PFSK-1 (cell line): ENCODE results near the gene C5.

Source experiments
- FOXP2 ChIP-seq: optimal IDR thresholded peaks from 2 replicates; pipeline ENCODE3; 2011; ENCODE audit warnings: borderline replicate concordance, control low read depth, inconsistent platforms; ENCODE audit not compliant: insufficient read depth; ENCODE audit errors: extremely low read length, extremely low read depth
- POLR2AphosphoS5 ChIP-seq: IDR thresholded peaks from 2 replicates; pipeline ENCODE4 v1.6.1; 2012; ENCODE audit warnings: low read depth, mild to moderate bottlenecking, control low read depth, low read length, moderate library complexity
- REST ChIP-seq, 2 experiments: IDR thresholded peaks; 2 replicates each; pipeline versions ENCODE4 v1.6.1 to v1.8.0; 2011 to 2012; ENCODE audit warnings: low read depth in 2 of 2, low read length in 2 of 2, control low read depth in 1 of 2, inconsistent platforms in 1 of 2, mild to moderate bottlenecking in 1 of 2, moderate library complexity in 1 of 2; ENCODE audit not compliant: insufficient read depth in 1 of 2
- SIN3A ChIP-seq: IDR thresholded peaks from 2 replicates; pipeline ENCODE4 v1.6.1; 2012; ENCODE audit warnings: mild to moderate bottlenecking, low read length, moderate library complexity, borderline replicate concordance; ENCODE audit not compliant: insufficient read depth
- TAF1 ChIP-seq: IDR thresholded peaks from 2 replicates; pipeline ENCODE4 v1.6.1; 2012; ENCODE audit warnings: low read length, control low read depth, borderline replicate concordance; ENCODE audit not compliant: insufficient read depth

Gene C5

GRCh38 chr9:120996409-120996808, 53.7 kb downstream of the C5 start:
- no peak for TF ChIP-seq FOXP2
- no peak for TF ChIP-seq TAF1
- TF ChIP-seq REST (IDR thresholded peaks at IDR 0.05; ENCODE audit: insufficient read depth in 1 of 2, low read depth in 2 of 2, low read length in 2 of 2), result no peak
- TF ChIP-seq SIN3A, result no peak
- TF ChIP-seq POLR2AphosphoS5, result no peak

GRCh38 chr9:120989065-120989464, 61.0 kb downstream of the C5 start:
- TF ChIP-seq POLR2AphosphoS5, result no peak
- TF ChIP-seq TAF1, result no peak
- TF ChIP-seq REST (IDR thresholded peaks at IDR 0.05; ENCODE audit: insufficient read depth in 1 of 2, low read depth in 2 of 2, low read length in 2 of 2), result no peak

- TF ChIP-seq SIN3A (no peak), REST (IDR thresholded peaks at IDR 0.05; ENCODE audit: insufficient read depth in 1 of 2, low read depth in 2 of 2, low read length in 2 of 2) (no peak), TAF1 (no peak), POLR2AphosphoS5 (no peak), FOXP2 (no peak)
These were observed 64.3 kb downstream of the C5 start for GRCh38 chr9:120985819-120986222.

- no peak for TF ChIP-seq TAF1
- TF ChIP-seq REST (IDR thresholded peaks at IDR 0.05; ENCODE audit: insufficient read depth in 1 of 2, low read depth in 2 of 2, low read length in 2 of 2), result no peak
- TF ChIP-seq FOXP2, result no peak
- no peak for TF ChIP-seq POLR2AphosphoS5
- no peak for TF ChIP-seq SIN3A
These were observed 66.7 kb downstream of the C5 start for GRCh38 chr9:120983259-120983837.

- TF ChIP-seq REST (IDR thresholded peaks at IDR 0.05; ENCODE audit: insufficient read depth in 1 of 2, low read depth in 2 of 2, low read length in 2 of 2) (no peak), SIN3A (no peak), POLR2AphosphoS5 (no peak), FOXP2 (no peak), TAF1 (no peak)
These were observed 67.2 kb downstream of the C5 start for GRCh38 chr9:120982836-120983235.
